GM19240 (cell line): ENCODE measurements around the gene SP6.

ENCODE experiments used
- DNase-seq: peaks from one replicate; pipeline ENCODE4 v3.0.0; 2011; ENCODE audit warnings: low spot score; ENCODE audit not compliant: insufficient read length

The SP6 gene

DNA sequence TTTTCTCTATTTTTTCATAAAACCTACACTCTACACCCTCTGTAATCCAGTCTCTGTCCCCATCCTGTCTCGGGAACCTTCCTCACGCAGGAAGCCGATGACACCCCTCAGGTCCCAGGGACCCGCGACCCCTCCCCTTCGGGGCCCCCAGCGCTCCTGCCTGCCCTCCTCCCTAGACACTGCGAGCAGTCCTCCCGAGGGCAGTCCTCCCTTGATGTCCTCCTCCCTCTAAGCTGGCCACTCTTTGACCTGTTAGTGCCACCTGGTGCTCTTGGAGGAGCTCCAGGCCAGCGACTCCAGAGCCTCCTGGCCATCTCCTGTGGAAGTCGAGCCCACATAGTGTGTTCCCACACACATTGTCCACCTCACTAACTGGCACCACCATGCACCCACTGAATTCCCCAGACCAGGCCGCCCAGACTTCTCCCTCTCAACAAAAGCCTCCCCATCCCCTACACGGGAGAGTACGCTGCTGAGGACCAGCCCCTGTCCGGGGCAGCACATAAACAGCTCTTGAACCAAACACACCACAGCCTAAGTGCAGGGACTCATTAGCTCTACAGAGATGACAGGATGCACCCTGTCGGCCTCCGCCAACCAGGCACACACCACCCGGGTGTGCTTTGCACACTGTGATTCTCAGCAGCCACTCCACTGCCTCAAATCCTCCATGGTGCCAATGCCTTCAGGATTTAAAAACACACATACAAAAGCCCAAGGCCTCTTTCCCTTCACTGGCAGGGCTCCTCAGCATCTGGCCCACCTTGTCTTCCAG, 38.6 kb downstream of the SP6 start:
- no peak for DNase-seq

DNA sequence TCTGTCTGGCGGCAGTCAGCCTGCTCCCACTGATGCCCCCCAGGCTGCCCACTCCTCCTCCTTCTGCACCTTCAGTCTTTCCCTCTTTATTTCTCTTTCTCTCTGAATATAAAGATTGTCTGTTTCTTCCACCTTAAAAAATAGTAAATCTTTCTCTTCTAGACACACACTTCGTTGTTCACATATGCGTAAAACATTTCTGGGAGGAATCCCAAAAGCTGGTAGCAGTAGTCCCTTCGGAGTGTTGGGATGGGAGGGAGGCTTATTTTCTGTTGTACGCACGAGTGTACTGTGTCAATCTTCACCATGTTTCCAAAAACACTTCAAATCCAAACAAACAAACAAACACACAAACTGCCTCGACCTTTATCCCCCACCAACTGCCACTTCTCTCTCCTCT, 39.3 kb downstream of the SP6 start:
- no peak for DNase-seq

DNA sequence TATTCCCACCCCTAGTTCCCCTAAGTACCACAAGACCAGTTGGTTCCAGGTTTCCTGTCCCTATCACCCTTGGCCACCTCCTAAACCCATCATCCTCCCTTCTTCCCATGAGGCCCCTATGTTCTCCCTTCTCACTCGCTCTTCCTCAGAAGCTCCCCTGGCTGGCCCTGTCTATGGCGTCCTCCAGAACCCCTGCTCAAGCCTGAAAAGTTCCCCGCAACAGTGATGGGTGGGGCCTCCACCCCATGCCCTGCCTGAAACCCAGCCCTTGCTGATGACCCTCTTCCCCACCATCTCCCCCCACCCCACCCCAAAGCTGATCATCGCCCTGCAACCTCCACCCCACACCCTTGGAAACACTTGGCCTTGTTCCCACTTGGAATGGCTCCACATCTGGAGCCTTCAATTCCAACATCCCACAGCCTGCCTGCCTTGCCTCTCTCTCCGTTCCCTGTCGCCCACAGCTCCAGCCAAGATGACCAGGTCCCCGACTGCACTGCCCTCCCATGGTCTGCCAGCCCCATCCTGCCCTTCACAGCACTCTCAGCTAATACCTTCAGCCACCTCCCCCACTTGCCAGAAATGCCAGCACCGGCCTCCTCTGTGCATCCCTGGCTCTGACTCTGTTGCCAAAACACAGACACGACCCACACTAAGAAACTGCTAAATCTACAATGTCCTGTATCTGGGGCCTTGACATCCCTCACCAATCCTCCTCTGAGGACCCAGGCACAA, 39.9 kb downstream of the SP6 start:
- DNase-seq = no peak

DNA sequence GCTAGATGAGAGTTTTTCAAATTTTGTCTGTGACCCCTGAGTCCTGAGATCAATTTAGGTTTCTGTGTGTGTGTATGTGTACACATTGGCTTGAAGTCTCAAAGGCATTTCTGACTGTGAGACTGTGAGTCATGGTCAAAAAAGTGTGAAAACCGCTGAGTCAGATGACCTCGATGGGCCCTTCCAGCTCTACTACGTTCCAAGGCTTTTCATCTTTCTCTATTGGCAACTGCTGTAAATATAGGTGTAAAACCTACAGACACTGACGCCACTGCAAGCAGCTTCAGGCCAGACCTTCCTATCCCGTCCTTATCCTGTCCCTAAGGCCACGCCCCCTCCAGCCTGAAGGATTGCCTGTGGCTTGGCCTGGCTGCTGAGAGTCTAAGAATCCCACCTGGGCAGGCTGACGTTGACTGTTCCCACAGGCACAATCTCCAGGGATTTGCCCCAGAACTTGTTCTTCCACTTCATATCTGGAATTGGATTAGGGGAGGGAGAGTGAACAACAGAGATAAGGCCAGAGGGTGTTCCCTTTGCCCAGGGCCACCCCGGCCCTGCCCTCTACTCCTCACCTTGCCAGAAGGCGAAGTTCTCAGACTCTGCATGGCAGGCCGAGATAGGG, 40.7 kb downstream of the SP6 start:
- no peak for DNase-seq

DNA sequence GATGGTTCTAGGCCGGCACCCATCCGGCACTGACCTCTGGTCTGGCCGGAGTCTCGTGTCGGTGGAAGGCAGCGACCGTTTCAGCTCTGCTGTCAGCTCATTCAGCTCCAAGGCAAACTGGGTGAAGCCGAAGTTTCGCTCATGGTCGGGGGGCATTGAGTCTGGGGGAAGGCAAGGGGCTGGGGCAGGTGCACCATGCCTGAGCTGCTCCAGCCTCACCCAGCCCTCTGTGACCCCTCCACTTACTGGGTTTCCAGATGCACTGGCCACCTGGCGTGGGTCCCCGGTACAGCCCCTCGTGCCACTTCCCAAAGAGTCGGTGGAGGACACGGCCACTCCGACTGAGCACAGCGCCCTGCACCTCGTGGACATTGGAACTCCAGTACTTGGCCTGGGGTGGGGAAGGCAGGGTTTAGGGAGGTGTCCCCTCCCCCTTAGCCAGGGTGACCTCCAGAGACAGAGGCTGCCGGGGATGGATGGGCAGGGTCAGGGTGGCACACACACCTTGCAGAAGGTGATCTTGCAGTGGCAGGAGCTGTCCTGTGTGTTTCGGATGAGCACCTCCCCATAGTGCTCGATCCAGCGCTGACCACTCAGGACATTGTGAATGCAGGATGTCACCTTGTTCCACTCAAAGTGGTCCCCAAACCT, 42.0 kb downstream of the SP6 start:
- DNase-seq = no peak

DNA sequence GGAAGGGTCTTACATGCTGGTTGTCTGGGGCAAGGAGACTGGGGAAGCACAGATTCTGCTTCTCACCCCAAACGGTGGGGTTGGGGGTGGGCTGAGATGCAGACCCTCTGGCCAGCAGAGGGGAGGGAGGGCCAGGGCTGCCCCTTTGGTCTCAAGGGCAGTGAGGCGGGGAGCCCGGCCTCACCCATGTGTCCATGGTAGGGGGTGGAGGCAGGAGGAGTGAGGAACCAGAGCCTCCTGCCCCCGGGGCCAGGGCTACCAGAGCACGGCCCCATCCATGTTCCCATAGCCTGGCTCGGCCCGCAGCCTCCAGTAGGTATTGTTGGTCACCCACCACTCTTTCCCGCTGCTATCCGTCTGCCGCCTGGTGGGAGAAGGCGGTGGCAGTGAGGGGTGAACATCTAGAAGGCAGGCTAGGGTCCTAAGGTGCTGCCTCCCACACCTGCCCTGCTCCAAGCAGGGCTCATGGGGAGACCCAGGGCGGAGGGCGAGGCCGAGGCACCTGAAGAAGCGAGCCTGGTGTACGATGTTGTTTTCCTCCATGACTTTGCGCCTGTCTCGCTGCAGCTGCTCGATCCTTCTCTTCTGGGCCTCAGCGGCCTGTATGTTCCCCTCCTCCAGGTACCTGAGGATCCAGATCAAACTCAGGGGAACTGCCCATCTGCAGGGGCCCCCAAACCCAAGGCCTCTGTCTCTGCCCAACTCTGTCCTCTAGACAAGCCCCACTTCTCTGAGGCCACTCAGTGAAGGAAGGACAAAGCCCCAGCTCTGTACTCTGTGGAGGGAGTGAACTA, 42.7 kb downstream of the SP6 start:
- no peak for DNase-seq

DNA sequence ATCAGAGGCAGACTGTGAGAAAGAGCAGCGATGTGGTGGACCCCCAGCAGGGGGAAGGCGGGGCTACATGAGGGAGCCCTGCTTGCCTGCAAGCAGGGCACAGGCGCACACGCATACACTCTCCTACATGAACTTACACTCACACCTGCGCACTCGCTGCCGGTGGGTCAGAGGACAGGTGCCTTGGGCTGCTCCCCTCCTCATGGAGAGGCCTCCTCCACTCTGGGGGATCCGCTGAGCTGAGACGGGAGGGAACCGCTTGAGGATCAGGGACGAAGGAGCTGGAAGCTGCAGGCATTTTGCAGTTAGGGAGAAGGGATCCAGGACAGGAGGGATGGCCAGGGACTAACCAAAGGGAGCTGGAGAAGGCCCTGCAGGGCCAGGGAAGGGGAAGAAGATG, 43.5 kb downstream of the SP6 start:
- DNase-seq = no peak

DNA sequence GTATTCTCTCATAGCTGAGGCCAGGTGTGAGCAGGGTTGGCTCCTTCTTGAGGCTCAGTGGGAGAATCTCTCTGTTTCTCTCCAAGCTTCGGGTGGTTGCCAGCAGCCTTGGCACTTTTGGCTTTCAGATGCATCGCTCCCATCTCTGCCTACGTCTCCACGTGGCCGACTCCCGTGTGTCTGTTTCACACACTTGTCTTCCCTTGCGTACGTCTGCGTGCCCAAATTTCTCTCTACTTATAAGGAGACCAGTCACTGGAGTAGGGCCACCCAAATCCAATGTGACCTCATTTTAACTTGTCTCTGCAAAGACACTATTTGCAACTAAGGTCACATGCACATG, 44.1 kb downstream of the SP6 start:
- DNase-seq = no peak

DNA sequence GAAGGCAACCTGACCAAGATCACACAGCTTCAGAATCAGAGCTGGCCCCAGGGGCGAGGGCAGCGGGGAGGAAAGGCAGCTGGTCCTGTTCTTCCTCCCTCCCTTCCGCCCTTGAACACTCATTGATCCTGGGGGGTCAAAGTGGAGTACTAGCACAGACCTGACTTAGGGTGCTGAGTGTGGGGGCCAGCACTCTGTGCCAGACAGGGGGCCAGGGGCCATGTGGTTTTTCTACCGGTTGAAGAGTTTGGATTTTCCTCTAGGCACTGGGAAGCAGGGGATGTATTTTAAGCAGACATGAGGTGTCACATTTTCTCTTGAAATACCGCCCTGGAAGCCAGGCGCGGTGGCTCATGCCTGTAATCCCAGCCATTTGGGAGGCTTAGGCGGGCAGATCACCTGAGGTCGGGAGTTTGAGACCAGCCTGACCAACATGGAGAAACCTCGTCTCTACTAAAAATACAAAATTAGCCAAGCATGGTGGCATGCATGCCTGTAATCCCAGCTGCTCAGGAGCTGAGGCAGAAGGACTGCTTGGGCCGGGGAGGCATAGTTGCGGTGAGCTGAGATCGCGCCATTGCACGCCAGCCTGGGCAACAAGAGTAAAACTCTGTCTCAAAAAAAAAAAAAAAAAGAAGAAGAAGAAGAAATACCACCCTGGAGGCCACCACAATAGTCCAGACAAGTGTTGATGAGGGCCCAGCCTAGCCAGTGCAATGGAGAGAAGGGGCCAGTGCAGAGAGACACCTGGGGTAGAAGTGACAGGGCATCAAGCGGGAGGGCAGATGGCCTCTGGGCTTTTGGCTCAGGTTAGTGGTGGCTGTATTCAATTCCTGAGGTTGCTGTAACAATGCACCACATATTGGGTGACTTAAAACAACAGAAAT, 44.7 kb downstream of the SP6 start:
- DNase-seq = no peak

DNA sequence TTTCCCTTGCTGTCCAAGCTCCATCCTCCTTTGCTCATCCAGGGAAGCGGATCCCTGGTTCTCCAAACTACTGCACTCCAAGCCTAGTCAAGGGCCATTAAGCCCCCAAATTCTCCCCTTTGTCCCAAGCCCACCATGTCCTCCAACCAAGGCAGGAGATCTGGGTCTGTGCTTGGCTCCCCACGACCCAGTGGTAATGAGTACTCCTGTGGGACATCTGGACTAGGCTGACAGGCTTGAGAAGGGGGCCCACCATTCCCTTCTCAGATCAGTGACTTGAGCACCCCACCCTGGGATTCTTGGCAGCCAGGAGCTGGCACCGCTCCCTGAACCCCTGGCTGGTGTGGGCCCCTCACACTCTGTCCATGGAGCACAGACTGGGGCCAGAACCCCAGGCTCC, 46.5 kb downstream of the SP6 start:
- no peak for DNase-seq

DNA sequence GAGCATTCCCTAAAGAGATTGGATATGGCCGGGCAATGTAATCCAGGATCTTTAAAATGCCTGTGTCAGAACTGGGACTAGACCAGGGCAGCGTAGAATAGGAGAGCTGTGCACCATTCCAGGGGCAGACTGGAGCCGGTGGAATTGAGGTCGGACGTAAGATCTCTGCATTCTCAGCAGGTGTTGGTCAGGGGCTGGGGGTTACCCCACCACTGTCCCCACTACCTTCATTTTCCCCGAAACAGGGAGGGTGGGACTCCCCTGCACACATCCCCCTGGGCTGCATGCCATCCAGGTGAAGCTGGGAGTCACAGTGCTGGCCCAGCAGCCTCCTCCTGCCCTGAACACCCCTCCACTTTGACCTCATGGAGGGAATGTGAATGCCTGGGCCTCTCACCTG, 47.2 kb downstream of the SP6 start:
- DNase-seq = no peak

DNA sequence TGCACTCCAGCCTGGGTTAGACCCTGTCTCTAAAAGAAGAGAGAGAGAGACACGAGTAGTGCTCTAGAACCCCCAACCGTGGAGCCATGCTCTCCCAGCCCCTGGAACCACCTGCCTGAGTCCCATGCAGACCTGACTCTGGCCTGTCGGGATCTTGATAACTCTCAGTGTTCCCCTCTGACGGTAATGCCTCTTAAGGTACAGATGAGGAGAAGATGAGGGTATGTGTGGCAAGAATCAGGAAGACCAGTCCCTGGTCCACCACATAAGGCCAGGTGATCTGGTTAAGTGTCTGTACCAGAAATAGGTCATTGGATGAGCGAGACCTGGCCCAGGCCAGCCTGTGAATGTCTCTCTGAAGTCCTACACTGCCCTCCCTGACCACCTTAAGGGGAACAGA, 47.8 kb downstream of the SP6 start:
- DNase-seq = no peak

DNA sequence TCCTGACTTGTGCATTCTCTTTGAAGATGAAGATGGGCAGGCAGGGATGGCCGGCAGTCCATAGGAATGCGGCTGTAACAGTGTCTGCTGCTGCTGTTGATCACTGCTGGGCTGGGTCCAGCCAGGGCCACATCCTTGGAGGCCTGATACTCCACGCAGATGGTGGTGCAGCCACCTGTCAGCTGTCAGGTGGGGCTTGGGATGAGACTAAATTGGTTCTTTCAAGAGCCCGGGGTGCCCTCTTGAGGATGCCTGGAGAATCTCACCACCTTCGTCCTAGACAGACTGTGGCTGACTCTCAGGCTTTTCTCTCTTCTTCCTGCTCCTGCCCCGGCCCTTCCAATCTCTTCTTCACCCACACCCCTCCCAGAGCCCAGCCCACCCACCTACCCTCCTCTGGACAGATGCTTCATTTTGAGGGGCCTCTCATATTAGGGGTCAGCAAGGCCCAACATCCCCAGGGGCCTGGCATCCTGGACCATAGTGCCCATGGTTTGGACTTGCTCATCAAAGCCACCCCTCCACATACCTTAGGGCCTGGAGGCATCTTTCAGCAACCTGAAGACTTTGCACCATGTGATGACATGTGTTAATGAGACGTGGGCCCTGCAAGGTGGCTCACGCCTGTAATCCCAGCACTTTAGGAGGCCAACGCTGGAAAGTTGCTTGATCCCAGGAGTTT, 48.5 kb downstream of the SP6 start:
- DNase-seq = peak; percentile 82

DNA sequence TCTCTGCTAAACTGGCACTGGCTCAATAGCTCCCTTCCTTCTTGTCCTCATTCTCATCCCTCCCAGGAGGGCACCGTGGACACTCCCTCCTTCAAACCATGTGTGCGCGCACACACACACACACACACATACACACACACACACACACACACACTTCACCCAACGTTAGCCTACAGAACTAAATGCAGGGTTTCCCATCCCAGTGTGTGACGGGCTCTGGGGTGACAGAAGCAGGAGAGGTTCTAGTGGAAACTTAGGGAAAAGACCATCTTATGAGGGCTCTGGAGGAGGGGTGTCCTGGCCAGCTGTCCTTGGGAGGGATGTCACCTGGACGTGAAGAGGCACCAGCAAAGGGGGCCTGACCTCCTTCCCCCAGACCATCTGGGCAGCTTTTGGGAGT, 49.1 kb downstream of the SP6 start:
- no peak for DNase-seq

DNA sequence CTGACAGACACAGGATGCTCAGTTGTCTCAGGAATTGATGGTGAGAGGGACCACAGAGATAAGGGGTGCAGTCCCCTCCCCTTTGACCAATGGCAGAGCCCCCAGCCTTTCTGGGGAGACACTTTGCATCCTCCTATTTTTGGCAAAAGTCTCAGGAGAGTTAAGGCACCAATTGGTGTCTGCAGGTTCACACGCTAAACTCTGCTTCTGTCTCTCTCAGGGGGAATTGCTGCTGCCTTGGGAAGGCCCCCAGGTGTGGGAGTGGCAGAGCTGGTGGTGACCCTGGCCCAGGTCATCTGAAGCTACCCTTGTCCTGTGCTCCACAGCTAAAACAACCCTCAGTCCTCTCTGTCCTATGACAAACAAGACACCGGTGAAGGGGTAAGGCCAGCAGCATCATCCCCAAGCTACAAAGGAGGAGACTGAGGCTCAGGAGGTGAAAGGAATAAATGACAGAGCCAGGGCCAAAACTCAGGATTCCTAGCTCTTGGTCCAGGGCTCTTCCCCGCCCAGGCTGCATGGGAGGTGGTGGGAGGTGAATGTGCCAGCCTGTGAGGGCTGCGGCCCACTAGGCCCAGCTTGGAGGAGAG, 49.7 kb downstream of the SP6 start:
- no peak for DNase-seq

DNA sequence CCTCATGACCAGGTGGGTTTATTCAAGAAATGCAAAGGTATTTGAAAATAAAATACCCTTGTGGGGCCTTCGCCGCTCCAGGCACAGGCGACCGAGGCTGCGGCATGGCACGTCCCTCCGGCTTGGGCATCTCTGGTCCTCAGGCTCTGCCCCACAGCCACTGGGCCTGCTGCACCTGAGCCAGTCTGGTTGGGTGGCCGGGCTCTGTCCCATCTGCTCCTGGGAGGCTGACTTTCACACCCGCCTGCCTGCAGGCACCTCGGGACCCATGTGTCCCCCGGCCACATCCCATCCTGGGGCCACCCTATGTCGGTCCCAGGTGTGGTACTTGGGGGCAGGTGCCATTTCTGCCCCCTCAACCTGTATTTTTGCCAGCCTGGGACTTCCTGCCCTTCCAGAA, 50.3 kb downstream of the SP6 start:
- no peak for DNase-seq

DNA sequence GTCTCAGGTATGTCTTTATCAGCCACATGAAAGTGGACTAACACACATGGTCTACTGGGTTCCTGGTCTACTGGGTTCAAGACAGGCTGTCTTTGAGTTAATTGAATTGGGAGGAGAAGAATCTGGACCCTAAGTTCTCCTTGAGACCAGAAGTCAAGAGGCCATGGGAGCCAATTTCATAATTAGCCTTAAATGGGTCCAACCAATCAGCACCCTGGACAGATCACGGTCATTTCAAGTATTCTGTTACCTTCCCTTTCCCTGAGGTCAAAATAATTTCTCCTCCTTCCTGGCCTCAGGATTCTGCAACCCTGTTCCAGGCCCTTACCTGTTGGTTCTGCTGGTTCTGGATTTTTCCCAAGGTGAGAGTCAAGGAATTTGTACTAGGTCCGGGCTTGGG, 53.2 kb downstream of the SP6 start:
- no peak for DNase-seq
